ENCODE data around the gene CMC4. TPM values are rescaled to one million over a fixed set of nuclear protein-coding genes. Genes with fewer than 3 reads are reported as not detected.
A peak's percentile ranks its signal among the peaks of the same experiment; 100 is the strongest.

Gene CMC4
- total and polyA plus RNA-seq, 9 of the 15 experiments (the other 6 are each of a cell fraction or from before 2014, with no cell fraction given) = 3.5 to 16.9 (median 8.2) TPM

DNA sequence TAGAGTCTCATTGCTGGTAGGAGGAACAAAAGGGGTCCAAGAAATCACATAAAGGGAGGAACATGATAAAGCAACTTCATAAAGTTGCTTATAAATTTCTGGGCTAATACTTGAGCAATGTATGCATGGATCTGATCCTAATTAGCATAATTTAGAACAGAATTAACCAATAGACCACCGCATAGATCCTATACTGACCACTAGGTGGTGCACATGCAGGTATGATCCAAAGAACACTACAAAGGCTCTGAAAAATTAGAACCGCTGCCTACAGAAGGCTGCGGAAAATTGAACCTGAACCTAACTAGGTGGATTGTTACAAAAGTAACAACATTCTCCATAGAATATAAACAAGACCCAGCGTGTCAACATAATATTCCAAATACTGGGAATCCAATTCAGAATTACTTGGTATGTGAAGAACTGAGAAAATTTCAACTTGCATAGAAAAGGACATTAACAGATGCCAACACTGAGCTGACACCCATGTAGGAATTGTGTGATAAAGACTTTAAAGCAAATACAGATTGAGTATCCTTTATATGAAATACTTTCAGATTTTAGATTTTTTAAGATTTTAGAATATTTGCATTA is 23.6 kb upstream of the CMC4 start:
- 50% methylated on average over 4 of the region's 4 CpGs for WGBS (ENCODE audit: insufficient coverage, low coverage, missing lambda C conversion rate)
- peak; percentile 69 for FAIRE-seq
- Histone ChIP-seq H3K27me3 (ENCODE audit: control insufficient read depth in 2 of 2, insufficient read depth in 2 of 2, low read length in 2 of 2) (no peaks in the 10 kb centered on the region), H3K9me3 (replicated peaks; ENCODE audit: control insufficient read depth, insufficient read depth, low read depth, low read length) (no peaks in the 10 kb centered on the region), H3K79me2 (ENCODE audit: control insufficient read depth, insufficient read depth, low read length) (no peaks in the 10 kb centered on the region), H3K4me3 (no peak overlapping the region), H3K9ac (ENCODE audit: insufficient read depth in 1 of 2, low read depth in 2 of 2, low read length in 2 of 2) (no peak overlapping the region), H3K36me3 (ENCODE audit: control insufficient read depth, insufficient read depth, low read length) (peaks cover 41% of the 10 kb centered on the region), H3K9me1 (ENCODE audit: control insufficient read depth, insufficient read depth, low read length) (no peaks in the 10 kb centered on the region), H4K20me1 (replicated peaks; ENCODE audit: control insufficient read depth, insufficient read depth, low read length) (no peaks in the 10 kb centered on the region), H2AFZ (ENCODE audit: low read depth, low read length) (no peak overlapping the region), H3K4me2 (ENCODE audit: insufficient read depth, low read length) (no peak overlapping the region), H3K27ac (ENCODE audit: extremely low read depth, low read depth, low read length) (no peak overlapping the region), H3K4me1 (replicated peaks in 1 of 2; ENCODE audit: control insufficient read depth in 2 of 2, insufficient read depth in 2 of 2, low read length in 2 of 2) (no peaks in the 10 kb centered on the region)
- intact Hi-C loops (cut with micrococcal nuclease) = loop anchor here (2.0 kb wide), 1 partner anchor 84 kb away; no protein-coding TSS in a partner anchor
- ChIA-PET CTCF (ENCODE audit: low intra/inter-chr PET ratio) (no interaction called here), POLR2A (no interaction called here)
- no TSS peak for BruUV-seq (replicated peaks)
- ATAC-seq = peak; percentile 84
- peak; percentile 26 to 47 (median 30) for DNase-seq (ENCODE audit: extremely low read depth in 1 of 4, low spot score in 3 of 4)
- in situ Hi-C loops (cut with MboI) = no loop called here
- TF ChIP-seq, protein P1, sequence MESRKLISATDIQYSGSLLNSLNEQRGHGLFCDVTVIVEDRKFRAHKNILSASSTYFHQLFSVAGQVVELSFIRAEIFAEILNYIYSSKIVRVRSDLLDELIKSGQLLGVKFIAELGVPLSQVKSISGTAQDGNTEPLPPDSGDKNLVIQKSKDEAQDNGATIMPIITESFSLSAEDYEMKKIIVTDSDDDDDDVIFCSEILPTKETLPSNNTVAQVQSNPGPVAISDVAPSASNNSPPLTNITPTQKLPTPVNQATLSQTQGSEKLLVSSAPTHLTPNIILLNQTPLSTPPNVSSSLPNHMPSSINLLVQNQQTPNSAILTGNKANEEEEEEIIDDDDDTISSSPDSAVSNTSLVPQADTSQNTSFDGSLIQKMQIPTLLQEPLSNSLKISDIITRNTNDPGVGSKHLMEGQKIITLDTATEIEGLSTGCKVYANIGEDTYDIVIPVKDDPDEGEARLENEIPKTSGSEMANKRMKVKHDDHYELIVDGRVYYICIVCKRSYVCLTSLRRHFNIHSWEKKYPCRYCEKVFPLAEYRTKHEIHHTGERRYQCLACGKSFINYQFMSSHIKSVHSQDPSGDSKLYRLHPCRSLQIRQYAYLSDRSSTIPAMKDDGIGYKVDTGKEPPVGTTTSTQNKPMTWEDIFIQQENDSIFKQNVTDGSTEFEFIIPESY (CRISPR knock-in tag; IDR thresholded peaks at IDR 0.05) = 0 out of 2 replicates have a peak, but pooled peaks have one; percentile 22
- no peak for TF ChIP-seq KAT8 (IDR thresholded peaks at IDR 0.05; ENCODE audit: low read depth)
- TF ChIP-seq, protein P2, sequence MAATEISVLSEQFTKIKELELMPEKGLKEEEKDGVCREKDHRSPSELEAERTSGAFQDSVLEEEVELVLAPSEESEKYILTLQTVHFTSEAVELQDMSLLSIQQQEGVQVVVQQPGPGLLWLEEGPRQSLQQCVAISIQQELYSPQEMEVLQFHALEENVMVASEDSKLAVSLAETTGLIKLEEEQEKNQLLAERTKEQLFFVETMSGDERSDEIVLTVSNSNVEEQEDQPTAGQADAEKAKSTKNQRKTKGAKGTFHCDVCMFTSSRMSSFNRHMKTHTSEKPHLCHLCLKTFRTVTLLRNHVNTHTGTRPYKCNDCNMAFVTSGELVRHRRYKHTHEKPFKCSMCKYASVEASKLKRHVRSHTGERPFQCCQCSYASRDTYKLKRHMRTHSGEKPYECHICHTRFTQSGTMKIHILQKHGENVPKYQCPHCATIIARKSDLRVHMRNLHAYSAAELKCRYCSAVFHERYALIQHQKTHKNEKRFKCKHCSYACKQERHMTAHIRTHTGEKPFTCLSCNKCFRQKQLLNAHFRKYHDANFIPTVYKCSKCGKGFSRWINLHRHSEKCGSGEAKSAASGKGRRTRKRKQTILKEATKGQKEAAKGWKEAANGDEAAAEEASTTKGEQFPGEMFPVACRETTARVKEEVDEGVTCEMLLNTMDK (IDR thresholded peaks at IDR 0.05; ENCODE audit: borderline replicate concordance, insufficient read depth, low read depth, low read length, poor library complexity, severe bottlenecking) = peak; percentile 7
- TF ChIP-seq, protein P3, sequence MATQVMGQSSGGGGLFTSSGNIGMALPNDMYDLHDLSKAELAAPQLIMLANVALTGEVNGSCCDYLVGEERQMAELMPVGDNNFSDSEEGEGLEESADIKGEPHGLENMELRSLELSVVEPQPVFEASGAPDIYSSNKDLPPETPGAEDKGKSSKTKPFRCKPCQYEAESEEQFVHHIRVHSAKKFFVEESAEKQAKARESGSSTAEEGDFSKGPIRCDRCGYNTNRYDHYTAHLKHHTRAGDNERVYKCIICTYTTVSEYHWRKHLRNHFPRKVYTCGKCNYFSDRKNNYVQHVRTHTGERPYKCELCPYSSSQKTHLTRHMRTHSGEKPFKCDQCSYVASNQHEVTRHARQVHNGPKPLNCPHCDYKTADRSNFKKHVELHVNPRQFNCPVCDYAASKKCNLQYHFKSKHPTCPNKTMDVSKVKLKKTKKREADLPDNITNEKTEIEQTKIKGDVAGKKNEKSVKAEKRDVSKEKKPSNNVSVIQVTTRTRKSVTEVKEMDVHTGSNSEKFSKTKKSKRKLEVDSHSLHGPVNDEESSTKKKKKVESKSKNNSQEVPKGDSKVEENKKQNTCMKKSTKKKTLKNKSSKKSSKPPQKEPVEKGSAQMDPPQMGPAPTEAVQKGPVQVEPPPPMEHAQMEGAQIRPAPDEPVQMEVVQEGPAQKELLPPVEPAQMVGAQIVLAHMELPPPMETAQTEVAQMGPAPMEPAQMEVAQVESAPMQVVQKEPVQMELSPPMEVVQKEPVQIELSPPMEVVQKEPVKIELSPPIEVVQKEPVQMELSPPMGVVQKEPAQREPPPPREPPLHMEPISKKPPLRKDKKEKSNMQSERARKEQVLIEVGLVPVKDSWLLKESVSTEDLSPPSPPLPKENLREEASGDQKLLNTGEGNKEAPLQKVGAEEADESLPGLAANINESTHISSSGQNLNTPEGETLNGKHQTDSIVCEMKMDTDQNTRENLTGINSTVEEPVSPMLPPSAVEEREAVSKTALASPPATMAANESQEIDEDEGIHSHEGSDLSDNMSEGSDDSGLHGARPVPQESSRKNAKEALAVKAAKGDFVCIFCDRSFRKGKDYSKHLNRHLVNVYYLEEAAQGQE (IDR thresholded peaks at IDR 0.05; ENCODE audit: borderline replicate concordance) = peak; percentile 35; the same call in 1 of the 2 replicates
- TF ChIP-seq, protein P3 (CRISPR knock-in tag; IDR thresholded peaks at IDR 0.05; ENCODE audit: low read depth) = no peak
